HCT116 (cell line): ENCODE results near the gene ARF1. TPM values are rescaled to one million over a fixed set of nuclear protein-coding genes. Genes with fewer than 3 reads are reported as not detected.

ENCODE experiments used
- ATAC-seq: fragments of 200-7000 bp; cut with Tn5 transposase; 2 replicates; pipeline ENCODE4 v1.9.1; 2020; ENCODE audit warnings: mild to moderate bottlenecking, moderate library complexity
- BruUV-seq: library from RNA; stranded (reverse); fragments of 400-500 nt; replicated peaks from 2 replicates; lab custom pipeline; 2021; lab: Mats Ljungman, UMichigan
- CTCF ChIA-PET: fragments of 300-600 bp; sonication (Branson Sonifier 250); formaldehyde crosslinking; loops from one replicate; lab custom pipeline; 2021; ENCODE audit warnings: antibody characterized with exemption; lab: Charles Lee
- POLR2A ChIA-PET: fragments of 300-600, 350-600 bp; sonication (Branson Sonifier 250); formaldehyde crosslinking; loops from one replicate; lab custom pipeline; 2021; ENCODE audit warnings: antibody characterized with exemption; lab: Charles Lee
- RAD21 ChIA-PET, 2 experiments: fragments of 300-600 bp; sonication (Branson Sonifier 250); formaldehyde crosslinking; loops; one replicate each; lab custom pipeline; 2023; ENCODE audit warnings: low total read pairs in 2 of 2; ENCODE audit not compliant: uncharacterized antibody in 2 of 2, unreplicated experiment in 2 of 2, low non-redundant PET in 1 of 2; lab: Charles Lee
- DNase-seq: peaks from one replicate; pipeline ENCODE4 v3.0.0-alpha.2; 2010; ENCODE audit warnings: low read depth, low spot score
- H2AFZ ChIP-seq: fragments of 200-600 bp; shearing (Covaris generic), sonication (generic); 2 replicates; pipeline ENCODE4 v1.6.1; 2017; ENCODE audit warnings: low read depth, mixed run types, mixed read lengths, antibody characterized with exemption, low read length; ENCODE audit not compliant: poor library complexity, severe bottlenecking
- H3K27ac ChIP-seq: 2 replicates; pipeline ENCODE4 v1.5.1; 2012; ENCODE audit warnings: low read depth, low read length
- H3K27me3 ChIP-seq: fragments of 200-600 bp; sonication (generic); 2 replicates; pipeline ENCODE4 v1.6.1; 2016; ENCODE audit warnings: mixed run types, low read length, mixed read lengths; ENCODE audit not compliant: insufficient read depth
- H3K36me3 ChIP-seq, 2 experiments: fragments of 200-500 bp in 1 of 2; fragments of 200-600 bp in 1 of 2; sonication (Bioruptor generic) in 1 of 2; sonication (generic) in 1 of 2; 2 replicates each; pipeline versions ENCODE4 v1.5.1 to v1.6.1; 2014 to 2016; ENCODE audit warnings: low read length in 2 of 2, inconsistent platforms in 1 of 2, mixed read lengths in 1 of 2, mixed run types in 1 of 2; ENCODE audit not compliant: insufficient read depth in 2 of 2, control insufficient read depth in 1 of 2
- H3K4me1 ChIP-seq, 2 experiments: fragments of 200-600 bp in 1 of 2; sonication (generic) in 1 of 2; 2 replicates each; pipeline versions ENCODE4 v1.5.1 to v1.6.1; 2012 to 2017; ENCODE audit warnings: low read length in 2 of 2, inconsistent platforms in 1 of 2, mild to moderate bottlenecking in 1 of 2, mixed read lengths in 1 of 2, mixed run types in 1 of 2, moderate library complexity in 1 of 2; ENCODE audit not compliant: insufficient read depth in 2 of 2, control insufficient read depth in 1 of 2
- H3K4me2 ChIP-seq: fragments of 200-600 bp; sonication (generic); 2 replicates; pipeline ENCODE4 v1.6.1; 2017; ENCODE audit warnings: mixed run types, low read length, mixed read lengths
- H3K4me3 ChIP-seq, 2 experiments: fragments of 200-600 bp in 1 of 2; sonication (generic) in 1 of 2; replicated peaks in 1 of 2; 2 replicates each; pipeline ENCODE4 v1.5.1; 2011 to 2016; ENCODE audit warnings: low read length in 2 of 2, control low read depth in 1 of 2, low read depth in 1 of 2, mild to moderate bottlenecking in 1 of 2, mixed read lengths in 1 of 2, mixed run types in 1 of 2
- H3K79me2 ChIP-seq: fragments of 200-600 bp; sonication (generic); 2 replicates; pipeline ENCODE4 v1.6.1; 2017; ENCODE audit warnings: mild to moderate bottlenecking, mixed run types, low read length, moderate library complexity, mixed read lengths; ENCODE audit not compliant: insufficient read depth
- H3K9ac ChIP-seq: fragments of 200-600 bp; sonication (generic); 2 replicates; pipeline ENCODE4 v1.6.1; 2016; ENCODE audit warnings: low read length, mixed read lengths
- H3K9me2 ChIP-seq: fragments of 200-600 bp; sonication (generic), shearing (Covaris generic); 2 replicates; pipeline ENCODE4 v1.6.1; 2017; ENCODE audit warnings: mixed run types, mild to moderate bottlenecking, moderate library complexity; ENCODE audit not compliant: insufficient read depth
- H3K9me3 ChIP-seq, 2 experiments: fragments of 200-500 bp in 1 of 2; fragments of 200-600 bp in 1 of 2; sonication (Bioruptor generic) in 1 of 2; sonication (generic) in 1 of 2; 2 replicates each; pipeline ENCODE4 v1.6.1; 2014 to 2017; ENCODE audit warnings: low read length in 2 of 2, mixed read lengths in 2 of 2, inconsistent platforms in 1 of 2, low read depth in 1 of 2, mild to moderate bottlenecking in 1 of 2, mixed run types in 1 of 2, moderate library complexity in 1 of 2; ENCODE audit not compliant: control insufficient read depth in 1 of 2, insufficient read depth in 1 of 2
- H4K20me1 ChIP-seq: fragments of 200-600 bp; sonication (generic), shearing (Covaris generic); 2 replicates; pipeline ENCODE4 v1.6.1; 2017; ENCODE audit warnings: mixed run types, mild to moderate bottlenecking, moderate library complexity; ENCODE audit not compliant: insufficient read depth
- ATF3 ChIP-seq: IDR thresholded peaks from 2 replicates; pipeline ENCODE4 v1.6.1; 2012
- CEBPB ChIP-seq: IDR thresholded peaks from 2 replicates; pipeline ENCODE4 v1.6.1; 2012; ENCODE audit warnings: low read depth
- SP1 ChIP-seq: IDR thresholded peaks from 2 replicates; pipeline ENCODE4 v1.6.1; 2012; ENCODE audit warnings: low read depth
- ZNF274 ChIP-seq: fragments of 200-500 bp; sonication (Bioruptor generic); IDR thresholded peaks from 2 replicates; pipeline ENCODE4 v1.6.1; 2014; ENCODE audit warnings: mild to moderate bottlenecking, low read depth, low read length, inconsistent platforms
- intact Hi-C: fragments of 100-400 bp; cut with micrococcal nuclease; formaldehyde crosslinking; loops from 2 replicates; pipeline ENCODE4 v1.10.0; 2022
- total RNA-seq: library from RNA; stranded (reverse); gene quantifications from one replicate; pipeline ENCODE4 v1.2.1, GENCODE V29; 2021; ENCODE audit not compliant: unreplicated experiment

Gene ARF1
- total RNA-seq, 1 experiment from 2014 or later = 394 TPM

- no TSS peak for BruUV-seq
- intact Hi-C loops = no loop called here
- Histone ChIP-seq H3K4me2 (no peak overlapping the region), H3K9me3 (no peaks in the 10 kb centered on the region), H3K79me2 (no peaks in the 10 kb centered on the region), H2AFZ (no peak overlapping the region), H3K9me2 (no peaks in the 10 kb centered on the region), H3K4me3 (no peak overlapping the region), H3K27me3 (0 out of 2 replicates have a peak, but pooled peaks cover 6% of the 10 kb centered on the region), H3K9ac (no peak overlapping the region), H4K20me1 (no peaks in the 10 kb centered on the region), H3K4me1 (no peaks in the 10 kb centered on the region), H3K27ac (no peak overlapping the region), H3K36me3 (no peaks in the 10 kb centered on the region)
- ATAC-seq = no peak
- ChIA-PET CTCF (no interaction called here), RAD21 (no interaction called here), POLR2A (interaction anchor here (1.0 kb wide), 1 partner anchor 16 kb away, joined by 3 read pairs; the partner anchor contains the start of gene ARF1)
- DNase-seq = no peak
- TF ChIP-seq ZNF274 (no peak), CEBPB (no peak)
These were observed 16.8 kb upstream of the ARF1 start for GRCh38 chr1:228065543-228066347.

- Histone ChIP-seq H3K27ac (no peak overlapping the region), H3K4me3 (no peak overlapping the region), H3K27me3 (0 out of 2 replicates have a peak, but pooled peaks cover 6% of the 10 kb centered on the region), H3K9ac (no peak overlapping the region), H3K4me1 (no peaks in the 10 kb centered on the region), H3K79me2 (no peaks in the 10 kb centered on the region), H3K36me3 (no peaks in the 10 kb centered on the region), H3K4me2 (no peak overlapping the region), H3K9me3 (no peaks in the 10 kb centered on the region), H2AFZ (no peak overlapping the region), H4K20me1 (no peaks in the 10 kb centered on the region), H3K9me2 (no peaks in the 10 kb centered on the region)
- CTCF ChIA-PET = no interaction called here
- intact Hi-C loops = no loop called here
- RAD21 ChIA-PET = no interaction called here
- ATAC-seq (no peak), DNase-seq (no peak)
- TF ChIP-seq SP1 (no peak), ATF3 (no peak)
- POLR2A ChIA-PET = interaction anchor here (1.0 kb wide), 1 partner anchor 16 kb away, joined by 3 read pairs; the partner anchor contains the start of gene ARF1
- no TSS peak for BruUV-seq
These were observed 16.1 kb upstream of the ARF1 start for GRCh38 chr1:228066416-228066815.
